Inflammatory macrophage treated with lipopolysaccharide for 1 hour (primary cell): ENCODE results near the gene KCNC4.

ENCODE experiments used
- DNase-seq, 2 donors: peaks; one replicate each; pipeline ENCODE4 v3.0.0-alpha.2; 2020 to 2022

KCNC4 gene

DNA sequence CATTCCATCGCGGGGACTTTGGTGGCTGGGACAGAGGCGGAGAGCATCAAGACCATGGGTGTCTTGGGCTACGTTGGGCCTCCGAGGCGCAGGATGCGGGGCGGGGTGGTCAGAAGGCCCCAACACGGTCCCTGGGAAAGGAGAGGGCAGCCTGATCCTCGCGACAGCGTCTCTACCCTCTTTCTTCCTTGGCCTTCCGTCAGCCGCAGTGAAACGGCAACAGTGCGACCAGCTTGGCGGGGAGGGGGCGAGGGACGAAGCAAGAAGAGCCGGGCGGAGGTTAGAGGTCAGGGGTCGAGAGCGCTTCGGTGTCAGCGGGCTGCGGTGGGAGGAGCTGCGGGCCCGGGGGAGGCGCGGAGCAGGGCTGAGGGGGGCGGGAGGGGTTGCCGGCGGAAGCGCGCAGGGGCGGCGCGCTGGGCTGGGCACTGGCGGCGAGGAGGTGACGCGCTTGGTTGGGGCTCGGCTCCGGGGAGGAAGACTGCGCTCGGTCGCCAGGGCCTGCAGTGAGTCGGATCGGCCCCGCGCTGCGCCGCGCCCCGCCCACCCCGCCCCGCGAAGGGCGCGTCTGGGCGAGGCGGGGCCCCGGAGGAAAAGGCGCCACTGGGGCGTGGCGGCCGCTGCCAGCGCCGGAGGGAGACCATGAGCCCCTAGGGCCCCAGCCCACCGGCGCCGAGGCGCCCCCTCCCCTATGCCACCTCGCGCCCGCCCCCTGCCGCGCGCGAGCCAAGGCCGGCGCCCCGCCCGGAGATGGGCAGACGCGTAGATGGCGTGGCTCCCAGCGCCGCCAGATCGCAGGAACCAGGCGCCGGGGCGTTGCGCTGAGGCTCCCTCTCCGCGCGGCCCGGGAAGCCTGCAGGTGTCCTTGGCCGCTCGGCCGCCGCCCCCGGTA is at the start of gene KCNC4:
Gene KCNC4, plus strand, starts transcription at position 600 of the 889 bp plus-strand sequence. CDS start 1,186 bp downstream, outside the sequence.
- peak; percentile 72 to 78 for DNase-seq

DNA sequence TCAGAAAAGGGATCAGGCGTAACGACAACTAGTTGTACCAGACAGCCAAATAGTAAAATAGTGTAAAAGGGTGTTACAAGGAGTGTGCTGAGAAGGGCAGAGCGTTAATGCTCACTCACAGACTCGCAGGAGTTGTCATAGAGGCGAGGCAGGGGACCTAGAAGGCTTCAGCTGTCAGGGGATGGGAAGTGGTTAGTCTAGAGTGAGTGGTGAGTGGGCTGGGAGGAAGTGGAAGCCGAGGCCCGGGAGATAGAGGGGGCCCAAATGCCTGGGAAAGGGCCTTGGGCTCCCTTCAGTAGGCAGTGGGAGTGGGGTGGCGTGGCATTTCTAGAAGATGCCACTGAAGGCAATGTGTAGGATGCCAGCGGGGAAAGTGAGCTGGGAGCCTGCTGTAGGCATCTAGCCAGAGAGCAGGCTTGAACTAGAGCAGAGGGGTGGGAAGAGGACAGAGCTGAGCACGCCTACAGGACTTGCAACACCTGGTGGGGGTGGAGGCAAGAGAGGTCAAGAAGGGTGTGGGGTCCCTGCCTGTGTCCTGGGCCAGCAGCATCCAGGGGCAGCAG is 49.5 kb upstream of the KCNC4 start:
- peak; percentile 13 to 16 for DNase-seq

DNA sequence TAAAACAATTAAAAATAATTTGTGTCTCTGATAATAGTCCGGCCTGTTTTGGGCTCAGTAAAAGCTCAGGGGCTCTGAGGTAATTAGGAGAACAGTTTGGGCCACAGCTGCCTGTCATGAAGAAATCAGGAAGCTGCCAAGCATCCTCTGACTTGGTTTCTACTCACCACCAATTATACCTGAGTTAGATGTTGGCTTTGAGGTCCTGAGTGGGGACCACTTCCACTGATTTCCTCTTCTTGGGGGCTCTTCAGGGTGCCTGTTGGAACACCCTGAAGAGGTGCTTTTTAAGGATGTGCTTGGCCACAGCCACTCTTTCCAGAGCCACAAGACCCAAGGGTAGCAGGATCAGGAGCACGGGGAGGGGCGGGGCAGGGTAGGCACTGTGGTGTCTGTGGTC is 48.9 kb upstream of the KCNC4 start:
- DNase-seq, result no peak

DNA sequence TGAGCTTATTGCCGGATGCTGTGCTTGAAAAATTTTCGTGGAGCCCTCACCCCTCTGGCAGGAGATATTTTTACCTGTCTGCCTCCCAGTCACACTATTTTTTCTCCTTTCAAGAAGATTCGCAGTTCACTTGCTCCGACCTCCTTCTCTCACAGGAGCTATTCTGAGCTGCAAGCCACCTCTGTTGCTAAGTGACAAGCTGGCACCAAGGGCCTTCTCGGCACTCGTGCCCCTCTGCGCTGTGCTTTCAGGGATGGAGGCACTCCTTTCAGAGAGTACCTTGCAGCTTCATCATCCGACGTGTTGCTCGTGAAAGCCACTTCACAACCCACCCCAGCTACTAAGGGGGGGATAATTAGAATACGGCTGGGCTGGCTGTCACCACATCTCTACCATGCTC is 48.3 kb upstream of the KCNC4 start:
- no peak for DNase-seq

DNA sequence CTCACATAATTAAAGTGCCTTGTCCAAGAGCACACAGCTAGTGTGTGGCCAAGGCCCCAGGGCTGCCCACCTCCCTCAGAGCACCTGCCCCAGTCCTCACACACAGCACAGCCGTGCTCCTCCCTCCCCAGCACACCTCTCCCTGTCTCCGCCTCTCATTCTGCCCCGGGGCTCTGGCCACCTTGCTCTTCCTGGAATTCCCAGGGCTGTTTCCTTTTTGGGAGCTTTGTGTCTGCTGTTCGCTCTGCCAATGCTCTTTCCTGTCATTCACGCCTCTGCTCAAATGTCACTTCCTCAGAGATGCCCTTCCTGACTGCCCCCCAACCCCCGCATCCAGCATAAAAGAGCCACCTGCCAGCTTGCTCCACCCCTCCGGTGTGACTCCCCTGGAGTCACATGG is 46.5 kb upstream of the KCNC4 start:
- no peak for DNase-seq

DNA sequence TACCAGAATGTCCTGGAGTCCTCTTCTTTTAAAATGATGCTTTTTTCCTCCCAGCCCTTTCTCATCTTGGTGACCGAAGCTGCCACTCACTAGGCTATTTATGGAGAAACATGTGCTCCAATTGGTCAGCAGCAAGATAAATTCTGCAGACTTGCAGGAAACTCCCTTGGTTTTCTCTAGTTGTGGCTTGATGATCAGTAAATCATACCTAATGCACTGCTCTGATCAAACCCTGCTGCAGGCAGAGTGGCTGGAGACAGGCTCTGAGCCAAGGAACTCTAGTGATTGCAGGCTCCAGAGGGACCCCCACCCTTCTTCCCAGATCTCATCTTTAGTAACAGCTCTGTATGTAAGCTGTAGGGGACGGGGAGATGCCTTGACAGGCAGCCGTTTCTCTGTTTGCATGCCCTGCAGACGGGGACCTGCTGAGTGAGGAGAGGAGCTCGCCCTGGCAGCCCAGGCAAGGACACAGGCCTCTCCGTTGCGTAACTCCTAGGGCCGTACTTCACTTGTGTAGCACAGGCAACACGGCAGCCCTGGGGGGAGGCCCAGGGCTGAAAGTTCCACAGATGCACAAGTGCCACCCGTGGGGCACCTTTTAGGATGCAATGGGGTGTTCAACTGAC is 45.3 kb upstream of the KCNC4 start:
- DNase-seq, result no peak

DNA sequence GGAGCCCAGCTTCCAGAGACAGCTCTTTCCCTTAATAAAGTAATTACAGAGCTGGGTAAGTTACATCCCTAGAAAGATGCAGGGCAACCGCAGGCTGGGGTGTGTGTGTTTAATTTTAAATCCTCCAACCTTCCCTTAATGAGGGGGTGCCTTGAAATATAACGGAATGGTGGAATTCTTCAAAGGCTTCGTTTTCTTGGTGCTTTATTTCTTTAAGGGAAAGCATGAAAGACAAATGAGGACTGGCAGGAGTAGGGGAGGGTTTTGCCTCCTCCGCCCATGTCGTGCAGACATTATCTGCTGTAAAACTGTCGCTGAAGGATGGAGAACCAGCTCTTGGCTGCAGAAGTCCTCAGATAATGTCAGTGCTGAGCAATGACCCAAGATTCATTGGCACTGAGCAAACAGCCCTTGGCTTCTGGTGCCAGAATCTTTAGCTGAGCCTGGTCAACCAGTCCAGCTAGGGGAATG is 44.3 kb upstream of the KCNC4 start:
- DNase-seq, result no peak

DNA sequence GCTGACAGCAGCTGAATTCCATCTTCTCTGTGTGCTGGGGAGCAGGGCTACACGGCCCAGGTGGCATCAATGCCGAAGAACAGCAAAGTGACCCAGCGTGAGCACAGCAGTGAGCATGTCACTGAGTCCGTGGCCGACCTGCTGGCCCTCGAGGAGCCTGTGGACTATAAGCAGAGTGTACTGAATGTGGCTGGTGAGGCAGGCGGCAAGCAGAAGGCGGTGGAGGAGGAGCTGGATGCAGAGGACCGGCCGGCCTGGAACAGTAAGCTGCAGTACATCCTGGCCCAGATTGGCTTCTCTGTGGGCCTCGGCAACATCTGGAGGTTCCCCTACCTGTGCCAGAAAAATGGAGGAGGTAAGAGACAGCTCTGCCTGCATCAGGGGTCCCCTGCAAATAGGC is 43.3 kb upstream of the KCNC4 start:
- DNase-seq, result no peak

DNA sequence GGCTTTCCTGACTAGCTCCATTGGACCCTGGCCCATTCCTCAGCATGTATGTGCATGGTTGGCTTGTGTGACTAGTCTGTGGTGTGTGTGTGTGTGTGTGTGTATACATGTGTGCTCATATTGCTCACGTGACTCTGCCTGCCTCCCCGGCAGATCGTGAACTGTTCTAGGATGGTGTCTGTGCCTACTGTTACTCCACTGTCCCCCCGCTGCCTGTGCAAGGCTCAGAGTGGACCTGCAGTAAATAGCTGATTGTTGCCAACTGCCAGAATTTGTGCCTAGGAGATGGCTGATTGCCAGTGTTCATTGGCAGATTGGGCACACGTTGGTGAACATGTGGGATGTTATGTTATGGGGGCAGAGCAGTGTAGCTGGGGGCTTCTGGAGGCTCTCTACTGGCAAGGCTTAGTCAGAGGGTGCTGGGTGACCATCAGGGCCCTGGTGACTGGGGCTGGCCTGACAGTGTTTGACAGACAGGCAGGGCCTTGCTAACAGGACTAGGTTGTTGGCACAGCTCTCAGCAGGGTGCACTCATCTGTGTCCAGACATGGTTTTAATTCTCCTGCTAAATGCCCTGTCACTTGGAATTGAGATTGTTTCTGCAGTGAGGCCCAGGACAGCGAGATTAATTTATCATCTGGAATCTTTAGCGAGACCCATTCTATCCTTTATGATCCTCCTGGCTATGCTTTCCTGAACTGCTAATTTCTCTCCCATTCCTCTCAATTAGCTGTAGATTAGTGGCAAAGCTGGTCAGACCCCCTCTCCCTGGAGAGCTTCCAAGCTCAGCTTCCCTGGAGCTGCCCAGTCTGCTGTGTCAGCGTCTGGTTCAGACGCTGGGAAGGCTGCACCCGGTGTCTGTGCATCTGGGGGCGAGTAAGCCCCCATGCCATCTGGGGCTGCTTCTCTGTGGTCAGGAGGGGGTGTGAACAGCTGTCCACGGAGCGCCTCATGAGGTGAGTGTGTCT is 39.1 kb upstream of the KCNC4 start:
- no peak for DNase-seq

DNA sequence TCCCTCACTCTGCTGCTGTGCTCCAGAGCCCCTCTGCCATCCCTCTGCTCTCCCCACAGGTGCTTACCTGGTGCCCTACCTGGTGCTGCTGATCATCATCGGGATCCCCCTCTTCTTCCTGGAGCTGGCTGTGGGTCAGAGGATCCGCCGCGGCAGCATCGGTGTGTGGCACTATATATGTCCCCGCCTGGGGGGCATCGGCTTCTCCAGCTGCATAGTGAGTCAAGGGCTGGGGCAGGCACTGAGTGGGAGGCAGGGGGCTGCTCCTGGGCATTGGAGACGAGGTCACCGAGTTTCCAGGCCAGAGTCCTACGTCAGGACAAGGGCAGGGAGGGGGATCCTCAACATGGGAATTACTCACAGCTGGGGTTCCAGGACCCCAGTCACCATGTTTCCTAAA is 38.1 kb upstream of the KCNC4 start:
- DNase-seq, result no peak

DNA sequence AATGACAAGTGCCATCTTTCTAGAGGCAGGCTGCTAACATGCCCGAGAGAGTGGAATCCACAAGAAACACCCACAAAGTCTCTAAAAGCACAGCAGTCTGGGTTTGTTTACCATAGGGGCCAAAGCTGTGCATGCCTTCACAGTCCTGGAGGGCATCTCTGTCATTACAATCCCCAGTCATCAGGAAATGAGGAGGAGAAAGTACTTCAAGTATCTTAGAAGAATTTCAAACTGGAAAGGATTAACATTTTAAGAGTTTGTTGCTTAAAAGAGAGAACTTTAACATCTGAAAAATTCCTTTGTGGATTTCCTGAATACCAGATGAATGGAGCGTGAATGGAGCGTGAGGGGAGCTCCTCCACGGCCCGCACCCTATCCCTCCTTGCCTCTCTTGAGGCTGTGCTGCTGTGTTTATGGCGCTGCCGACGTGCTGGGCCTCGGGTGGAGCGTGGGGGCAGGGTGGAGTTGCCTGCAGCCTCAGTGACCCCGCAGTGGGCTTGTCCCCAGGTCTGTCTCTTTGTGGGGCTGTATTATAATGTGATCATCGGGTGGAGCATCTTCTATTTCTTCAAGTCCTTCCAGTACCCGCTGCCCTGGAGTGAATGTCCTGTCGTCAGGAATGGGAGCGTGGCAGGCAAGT is 36.5 kb upstream of the KCNC4 start:
- DNase-seq, result no peak

DNA sequence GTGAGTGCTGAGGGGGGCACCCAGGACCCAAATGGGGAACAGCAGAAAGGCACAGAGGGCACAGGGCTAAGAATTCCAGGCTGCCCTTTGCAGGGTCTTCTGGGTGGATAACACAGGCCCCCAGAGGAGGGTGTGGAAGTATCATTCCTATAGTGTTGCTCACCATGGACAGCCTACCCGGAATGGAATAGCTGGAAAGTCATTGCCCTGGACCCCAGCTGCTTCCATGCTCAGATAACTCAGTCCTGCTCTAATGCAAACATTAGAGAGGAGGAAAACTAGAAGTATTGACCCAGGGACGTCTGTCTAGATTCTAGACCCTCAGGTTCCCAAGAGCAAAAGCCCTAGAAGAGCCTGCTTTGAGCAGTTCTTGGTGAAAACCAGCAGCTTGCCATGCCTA is 35.2 kb upstream of the KCNC4 start:
- no peak for DNase-seq

DNA sequence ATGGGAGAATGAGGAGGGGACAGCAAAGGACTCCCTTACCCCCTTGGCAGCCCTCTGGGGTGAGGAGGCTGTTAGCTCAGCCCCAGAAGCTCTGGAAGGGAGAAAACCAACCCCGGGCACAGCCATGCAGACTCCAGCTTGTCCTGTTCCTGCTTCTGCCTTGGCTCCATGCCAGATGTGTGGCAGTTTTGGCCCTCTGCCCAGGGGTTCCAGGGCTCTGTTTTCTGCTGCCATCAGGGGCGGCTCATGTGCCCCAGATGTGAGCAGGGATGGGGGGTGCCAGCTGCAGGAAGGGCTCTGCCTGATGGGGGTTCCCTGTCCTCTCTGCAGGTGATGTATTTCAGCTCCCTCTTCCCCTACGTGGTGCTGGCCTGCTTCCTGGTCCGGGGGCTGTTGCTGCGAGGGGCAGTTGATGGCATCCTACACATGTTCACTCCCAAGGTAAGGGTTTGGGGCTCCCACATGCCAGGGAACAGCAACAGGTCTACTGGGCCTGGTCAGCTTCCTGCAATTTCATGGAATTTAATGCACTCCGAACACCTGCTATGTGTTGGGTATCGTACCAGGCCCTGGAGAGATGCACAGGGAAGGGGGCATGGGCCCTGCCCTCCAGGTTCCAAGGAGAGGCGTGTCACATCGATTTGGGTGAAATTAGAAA is 33.7 kb upstream of the KCNC4 start:
- no peak for DNase-seq

DNA sequence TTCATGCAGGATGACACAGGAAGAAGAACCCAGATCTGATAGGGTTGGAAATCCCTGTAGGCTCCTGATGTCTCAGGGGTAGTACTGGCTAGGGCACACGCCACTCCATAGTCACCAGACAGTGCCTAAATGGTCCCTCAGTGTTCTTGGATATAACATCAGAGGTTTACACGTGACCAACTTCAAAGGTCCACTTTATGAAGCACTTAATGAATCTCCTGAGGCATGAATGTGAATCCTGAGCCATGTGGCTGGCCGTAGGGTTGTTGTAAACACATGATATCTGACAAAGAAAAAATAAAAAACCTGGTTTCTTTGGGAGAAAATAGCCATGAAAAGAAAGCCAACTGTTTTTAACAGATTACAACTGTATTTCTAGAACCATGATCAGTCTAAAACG is 32.3 kb upstream of the KCNC4 start:
- DNase-seq, result no peak

DNA sequence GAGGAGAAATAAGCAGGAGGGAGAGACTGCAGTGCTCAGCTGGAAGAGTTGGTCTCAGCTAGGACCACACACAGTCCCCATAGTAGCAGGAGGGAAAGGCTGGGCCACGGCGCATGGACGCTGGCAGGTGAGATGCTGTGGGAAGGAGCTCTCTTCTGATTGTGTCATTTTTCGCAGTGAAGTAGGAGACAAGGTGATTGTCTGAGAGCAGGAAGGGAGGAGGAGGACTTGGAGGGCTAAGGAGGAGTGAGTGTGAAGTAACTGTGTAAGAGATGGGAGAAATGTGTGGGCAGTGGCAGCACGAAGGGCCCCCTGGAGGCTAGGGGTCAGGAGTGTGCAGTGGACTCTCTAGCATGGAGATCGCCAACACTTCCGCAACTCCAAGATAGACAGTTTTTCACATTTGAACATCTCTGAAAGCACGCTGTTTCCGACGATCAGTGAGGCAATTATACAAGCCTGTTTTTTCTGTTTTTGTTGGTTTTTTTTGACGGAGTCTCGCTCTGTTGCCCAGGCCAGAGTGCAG is 26.4 kb upstream of the KCNC4 start:
- DNase-seq, result no peak

DNA sequence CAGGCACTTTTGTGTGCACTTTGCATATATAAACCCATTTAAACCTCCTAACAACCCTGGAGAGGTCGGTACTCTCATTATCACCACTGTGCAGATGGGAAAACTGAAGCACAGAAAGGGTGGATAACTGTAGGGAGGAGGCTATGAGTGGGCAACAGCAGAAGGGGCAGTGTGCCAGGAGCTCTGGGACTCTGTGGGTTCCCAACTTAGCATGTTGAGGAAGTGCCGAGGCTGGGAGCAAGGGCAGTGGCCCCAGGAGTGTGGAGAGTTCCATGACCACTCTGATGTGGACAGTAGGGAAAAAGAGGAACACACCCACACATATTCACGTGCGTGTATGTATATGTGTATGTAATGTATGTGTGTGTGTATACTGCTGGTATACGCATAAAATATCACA is 25.7 kb upstream of the KCNC4 start:
- peak; percentile 23 to 33 for DNase-seq

DNA sequence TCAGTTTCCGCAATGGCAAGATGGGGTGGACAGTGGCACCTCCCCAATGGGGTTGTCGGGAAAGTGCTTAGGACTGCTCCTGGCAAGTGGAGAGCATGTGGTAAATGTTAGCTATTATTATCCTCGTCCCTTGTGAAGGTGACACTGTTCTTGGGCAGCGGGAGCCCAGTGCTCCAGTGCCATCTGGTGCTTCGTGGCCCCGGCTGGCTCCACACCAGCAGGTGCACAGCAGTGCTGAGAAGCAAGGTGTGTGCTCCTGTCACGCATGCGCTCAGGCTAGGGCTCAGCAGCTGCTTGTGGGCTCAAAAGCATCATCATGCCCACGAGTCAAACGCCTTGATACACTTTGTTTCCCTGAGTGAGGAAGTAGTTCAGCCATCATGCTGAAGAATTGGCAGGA is 24.9 kb upstream of the KCNC4 start:
- DNase-seq, result no peak

DNA sequence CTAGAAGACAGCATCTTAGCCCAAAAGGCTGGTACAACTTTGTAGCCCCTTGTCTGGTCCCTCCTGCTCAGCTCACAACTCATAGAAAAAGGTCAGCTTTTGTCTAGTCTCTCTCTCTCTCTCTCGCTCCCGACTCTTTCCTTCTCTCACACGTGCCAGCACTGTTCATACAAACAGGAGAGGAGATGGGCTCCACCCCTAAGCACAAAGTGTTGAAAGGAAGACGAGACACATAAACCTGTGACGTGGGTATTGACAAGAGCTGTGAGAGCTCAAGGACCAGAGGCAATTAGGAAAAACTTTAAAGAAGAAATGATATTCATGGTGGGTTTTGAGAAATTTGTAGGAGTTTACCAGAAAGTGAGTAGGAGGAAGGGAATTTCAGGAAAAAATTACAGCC is 23.6 kb upstream of the KCNC4 start:
- DNase-seq, result no peak

DNA sequence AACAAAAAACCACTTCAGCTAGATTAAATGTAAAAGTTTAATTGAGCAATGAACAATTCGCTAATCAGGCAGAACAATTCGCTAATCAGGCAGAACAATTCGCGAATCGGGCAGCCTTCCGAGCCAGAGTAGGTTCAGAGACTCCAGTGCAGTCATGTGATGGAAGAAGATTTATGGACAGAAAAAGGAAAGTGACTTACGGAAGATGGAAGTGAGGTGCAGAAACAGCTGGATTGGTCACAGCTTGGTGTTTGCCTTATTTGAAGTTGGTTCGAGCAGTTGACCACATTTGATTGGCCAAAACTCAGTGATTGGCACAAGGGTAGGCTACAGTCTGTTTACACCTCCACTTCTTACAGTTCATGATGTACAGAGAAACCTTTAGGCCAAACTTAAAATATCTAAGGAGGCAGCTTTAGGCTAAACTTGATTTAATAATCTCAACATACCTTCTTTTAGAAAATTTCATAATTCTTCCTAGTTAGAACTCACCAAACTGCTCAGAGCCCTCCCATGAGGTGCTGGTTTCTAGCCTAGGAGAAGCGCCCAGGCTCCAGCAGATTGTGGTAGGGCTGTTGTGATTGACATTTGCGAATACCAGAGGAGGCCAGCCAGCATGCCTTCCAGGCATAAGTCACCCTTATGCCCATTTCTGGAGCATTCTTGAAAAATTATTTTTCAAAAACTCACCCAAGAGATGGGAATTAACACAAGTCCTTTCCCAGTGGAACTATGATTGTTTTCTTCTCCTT is 22.8 kb upstream of the KCNC4 start:
- DNase-seq, result no peak

DNA sequence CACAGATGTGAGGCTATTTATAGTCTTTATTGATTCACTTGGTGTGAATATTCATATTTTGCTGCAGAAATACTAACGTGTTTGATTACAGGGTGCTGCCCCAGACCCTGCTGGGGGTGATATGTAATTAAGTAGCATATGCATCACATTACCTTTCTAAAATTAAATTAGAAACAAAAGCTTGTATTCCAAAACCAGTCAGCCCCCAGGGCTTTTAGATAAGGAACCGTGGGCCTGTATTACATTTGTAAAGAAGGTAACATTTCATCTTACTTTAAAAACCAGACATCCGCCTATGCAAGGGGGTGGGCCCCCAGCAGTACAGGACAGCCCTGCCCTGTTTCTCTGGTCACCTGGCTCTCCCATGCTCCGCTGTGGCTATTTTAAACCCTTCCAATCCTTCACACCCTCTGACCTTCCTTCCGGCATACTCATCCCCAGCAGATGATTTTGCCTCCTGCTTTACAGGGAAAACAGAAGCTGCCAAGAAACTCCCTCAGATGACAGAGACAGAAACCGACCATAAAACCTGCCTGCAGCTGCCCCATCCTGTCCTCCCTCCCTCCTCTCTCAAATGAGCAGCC is 22.0 kb upstream of the KCNC4 start:
- DNase-seq, result no peak
